ENCODE results near the gene UNC5C. TPM values are rescaled to one million over a fixed set of nuclear protein-coding genes. Genes with fewer than 3 reads are reported as not detected.

UNC5C gene
- total RNA-seq, 1 experiment from 2014 or later: not detected

DNA sequence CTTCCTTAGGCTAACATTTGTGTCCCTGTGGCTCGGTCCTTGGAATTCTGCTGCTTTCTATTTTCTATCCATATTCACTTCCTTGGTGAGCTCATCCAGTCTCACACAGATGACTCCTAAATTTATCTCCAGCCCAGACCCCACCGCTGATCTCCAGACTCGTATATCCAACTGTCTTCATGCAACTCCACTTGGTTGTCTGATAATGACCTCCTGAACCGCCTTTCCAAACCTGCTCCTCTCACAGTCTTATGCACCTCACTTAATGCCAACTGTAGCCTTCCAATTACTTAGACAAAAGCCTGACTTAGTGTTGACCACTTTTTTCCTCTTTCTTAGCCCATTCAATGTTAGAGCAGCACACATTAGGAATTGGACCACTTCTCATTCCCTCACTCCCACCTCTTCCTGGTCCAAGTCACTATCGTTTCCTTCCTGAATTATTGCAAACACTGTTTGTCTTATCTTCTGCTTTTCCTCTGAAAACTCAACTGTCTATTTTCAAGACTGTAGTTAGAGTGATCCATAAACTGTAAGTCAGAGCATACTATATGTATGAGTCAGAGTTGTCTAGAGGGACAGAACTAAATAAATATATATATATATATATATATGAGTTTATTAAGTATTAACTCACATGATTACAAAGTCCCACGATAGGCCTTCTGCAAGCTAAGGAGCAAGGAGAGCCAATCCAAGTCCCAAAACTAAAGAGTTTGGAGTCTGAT lies 292.5 kb downstream of the UNC5C start:
- DNase-seq (ENCODE audit: low spot score): no peak
- in situ Hi-C loops (cut with HindIII; ENCODE audit: low sequenced_read_pairs): no loop called here

DNA sequence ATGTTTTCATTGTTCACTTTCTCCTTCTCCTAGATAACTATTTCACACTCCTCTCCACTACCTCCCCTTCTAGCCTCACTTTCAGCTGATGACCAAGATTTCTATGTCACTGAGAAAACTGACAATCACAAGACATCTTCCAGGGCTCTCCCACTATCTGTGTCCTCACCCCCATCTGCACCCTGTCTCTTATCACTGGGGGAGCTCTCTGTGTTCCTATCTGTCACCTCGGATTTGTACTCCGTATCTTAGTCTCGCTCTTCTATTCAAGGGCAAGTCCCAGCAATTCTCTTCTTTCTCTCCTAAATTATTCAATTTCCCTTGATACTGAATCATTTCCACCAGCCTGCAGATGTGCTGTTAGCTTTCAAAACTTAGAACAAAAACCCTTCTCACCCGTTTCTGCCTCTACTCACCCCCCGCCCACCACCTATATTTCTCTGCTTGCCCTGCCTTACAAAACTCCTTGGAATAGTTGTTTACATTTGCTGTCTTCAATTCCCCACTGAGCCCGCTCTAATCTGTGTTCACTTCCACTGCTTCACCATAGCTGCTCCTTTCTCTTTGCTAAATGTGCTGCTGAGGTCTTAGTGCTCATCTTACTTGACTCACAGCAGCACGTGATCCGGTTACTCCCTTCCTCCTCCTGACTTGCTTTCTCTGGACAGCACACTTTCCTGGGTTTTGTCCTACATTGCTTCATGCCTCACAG lies 293.2 kb downstream of the UNC5C start:
- in situ Hi-C loops (cut with HindIII; ENCODE audit: low sequenced_read_pairs): no loop called here
- no peak for DNase-seq (ENCODE audit: low spot score)

DNA sequence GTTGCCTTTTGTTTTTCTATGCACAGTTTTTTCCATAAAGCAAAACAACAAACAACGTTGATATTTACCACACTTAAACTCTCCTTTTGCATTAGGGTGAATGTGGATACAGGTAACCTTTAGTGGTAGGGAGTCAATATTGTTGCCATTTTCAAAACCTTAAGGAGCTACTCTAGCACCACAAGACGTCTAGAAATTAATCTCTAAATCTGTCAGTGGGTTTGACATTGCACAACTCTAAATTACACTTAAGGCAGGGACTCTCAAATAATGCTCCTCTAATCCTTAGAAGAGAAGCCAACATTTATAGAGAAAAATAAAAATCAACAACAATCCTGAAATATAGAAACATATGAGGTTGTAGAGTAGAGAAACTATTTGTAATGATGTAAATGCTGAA lies 297.2 kb downstream of the UNC5C start:
- no peak for DNase-seq (ENCODE audit: low spot score)
- in situ Hi-C loops (cut with HindIII; ENCODE audit: low sequenced_read_pairs): no loop called here

DNA sequence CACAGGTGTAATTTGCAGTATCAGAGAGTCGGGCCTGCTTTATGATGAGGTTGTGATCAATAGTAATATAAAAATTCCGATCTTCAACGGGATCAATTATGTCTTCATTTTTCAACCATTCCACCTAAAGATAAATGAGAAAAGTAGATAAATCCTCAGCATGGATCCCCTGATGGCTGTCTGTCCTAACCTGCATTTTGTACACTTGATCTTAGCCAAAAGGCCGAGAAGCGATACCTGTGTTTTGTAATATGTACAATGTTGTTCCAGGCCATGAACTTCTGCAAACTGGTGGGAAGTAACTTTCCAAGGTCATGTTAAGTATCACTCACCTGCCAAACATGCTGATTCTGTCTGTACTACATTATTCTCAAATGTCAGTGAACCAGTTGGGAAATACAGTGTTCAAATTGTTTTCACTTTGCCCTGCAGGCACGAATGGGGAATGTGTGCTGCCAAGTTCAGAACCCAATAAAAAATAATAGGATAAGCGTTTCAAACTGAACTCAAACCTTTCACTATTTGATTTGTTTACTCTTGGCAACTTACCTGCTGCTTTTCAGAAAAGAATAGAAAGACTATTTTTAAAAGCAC lies 298.1 kb downstream of the UNC5C start:
- DNase-seq (ENCODE audit: low spot score): no peak
- in situ Hi-C loops (cut with HindIII; ENCODE audit: low sequenced_read_pairs): no loop called here

DNA sequence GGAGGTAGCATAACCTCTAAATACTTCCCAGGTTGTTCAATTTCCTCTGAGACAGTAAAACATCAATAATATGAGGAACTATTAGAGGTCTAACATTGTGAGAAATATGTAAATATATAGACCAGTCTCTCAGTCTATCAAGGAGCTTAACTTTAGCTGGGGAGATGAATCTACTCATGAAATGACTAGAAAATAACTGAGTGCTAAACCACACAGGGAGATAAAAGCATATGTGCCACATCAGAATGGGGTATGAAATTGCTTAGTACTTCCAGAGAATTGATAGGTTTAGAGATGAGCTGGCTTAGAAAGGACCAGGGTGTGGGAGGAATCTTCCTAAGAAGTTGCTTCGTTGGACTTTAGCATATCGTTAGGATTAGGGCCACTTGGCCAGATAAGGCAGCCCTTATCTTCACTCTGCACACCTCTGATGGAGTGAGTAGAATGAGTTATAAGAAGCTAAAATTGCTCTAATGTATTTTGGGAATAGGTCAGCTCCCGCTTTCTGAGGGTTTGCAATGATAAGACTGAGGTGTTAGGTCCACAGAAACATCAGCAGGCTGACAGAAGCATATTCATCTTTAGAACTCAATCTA lies 299.2 kb downstream of the UNC5C start:
- in situ Hi-C loops (cut with HindIII; ENCODE audit: low sequenced_read_pairs): no loop called here
- no peak for DNase-seq (ENCODE audit: low spot score)

DNA sequence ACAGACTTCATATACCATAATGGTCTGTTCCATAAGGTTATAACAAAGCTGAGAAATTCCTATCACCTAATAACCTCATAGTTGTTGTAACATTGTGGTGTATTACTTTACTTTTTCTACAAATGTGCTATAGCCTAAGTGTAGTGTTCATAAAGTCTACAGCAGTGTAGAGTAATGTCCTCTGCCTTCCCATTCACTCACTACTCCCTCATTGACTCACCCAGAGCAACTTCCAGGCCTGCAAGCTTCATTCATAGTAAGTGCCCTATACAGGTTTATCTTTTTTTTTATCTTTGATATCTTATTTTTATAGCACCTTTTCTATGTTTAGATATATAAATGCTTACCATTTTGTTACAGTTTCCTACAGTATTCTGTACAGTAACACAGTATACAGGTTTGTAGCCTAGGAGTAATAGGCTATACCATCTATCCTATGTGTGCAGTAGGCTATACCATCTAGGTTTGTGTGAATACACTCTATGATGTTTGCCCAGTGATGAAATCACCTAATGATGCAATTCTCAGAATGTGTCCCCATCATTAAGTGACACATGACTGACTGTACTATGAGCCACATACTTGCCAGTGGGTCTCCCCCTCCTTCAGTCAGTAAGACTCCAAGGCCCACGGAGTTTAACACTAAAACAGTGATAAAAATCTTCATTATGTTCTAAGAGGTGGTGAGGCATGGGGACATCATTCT lies 299.9 kb downstream of the UNC5C start:
- no peak for DNase-seq (ENCODE audit: low spot score)
- in situ Hi-C loops (cut with HindIII; ENCODE audit: low sequenced_read_pairs): no loop called here

DNA sequence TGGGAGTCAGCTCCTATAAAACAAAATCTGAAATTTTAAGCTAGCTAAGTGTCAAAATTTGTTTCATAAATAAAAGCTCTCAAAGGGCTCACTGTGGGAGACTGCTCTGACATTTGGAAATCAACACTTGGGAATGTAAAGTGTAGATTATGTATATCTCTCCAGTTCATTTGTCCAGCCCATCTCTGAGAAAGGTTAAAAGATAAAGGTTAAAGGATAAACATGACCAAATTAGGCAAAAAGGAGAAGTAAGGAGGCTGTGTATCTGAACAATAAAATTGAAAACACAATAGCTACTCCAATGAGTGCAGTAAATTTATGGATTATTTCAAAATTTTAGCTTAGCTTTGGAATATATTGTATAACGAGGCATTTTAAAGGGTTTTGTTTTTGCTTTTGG lies 304.9 kb downstream of the UNC5C start:
- no peak for DNase-seq (ENCODE audit: low spot score)
- in situ Hi-C loops (cut with HindIII; ENCODE audit: low sequenced_read_pairs): no loop called here

DNA sequence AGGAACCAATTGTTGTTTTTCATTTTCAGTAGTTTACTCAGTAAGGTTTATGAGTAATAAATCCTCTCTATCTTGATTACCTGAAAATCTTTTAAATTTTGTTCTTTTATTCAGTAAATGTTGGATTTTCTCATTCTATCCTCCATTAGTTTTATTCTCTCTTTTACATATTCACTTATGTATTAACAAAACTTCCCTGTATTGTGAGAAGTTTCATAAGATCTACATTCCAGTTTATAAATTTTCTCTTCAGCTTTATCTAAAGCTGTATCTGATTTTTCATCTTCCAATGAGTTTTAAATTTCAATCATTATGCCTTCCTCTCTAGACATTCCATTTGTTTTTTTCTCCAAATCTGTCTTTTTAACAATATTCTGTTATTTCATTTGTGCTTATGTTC lies 310.2 kb downstream of the UNC5C start:
- DNase-seq (ENCODE audit: low spot score): no peak
- in situ Hi-C loops (cut with HindIII; ENCODE audit: low sequenced_read_pairs): no loop called here

DNA sequence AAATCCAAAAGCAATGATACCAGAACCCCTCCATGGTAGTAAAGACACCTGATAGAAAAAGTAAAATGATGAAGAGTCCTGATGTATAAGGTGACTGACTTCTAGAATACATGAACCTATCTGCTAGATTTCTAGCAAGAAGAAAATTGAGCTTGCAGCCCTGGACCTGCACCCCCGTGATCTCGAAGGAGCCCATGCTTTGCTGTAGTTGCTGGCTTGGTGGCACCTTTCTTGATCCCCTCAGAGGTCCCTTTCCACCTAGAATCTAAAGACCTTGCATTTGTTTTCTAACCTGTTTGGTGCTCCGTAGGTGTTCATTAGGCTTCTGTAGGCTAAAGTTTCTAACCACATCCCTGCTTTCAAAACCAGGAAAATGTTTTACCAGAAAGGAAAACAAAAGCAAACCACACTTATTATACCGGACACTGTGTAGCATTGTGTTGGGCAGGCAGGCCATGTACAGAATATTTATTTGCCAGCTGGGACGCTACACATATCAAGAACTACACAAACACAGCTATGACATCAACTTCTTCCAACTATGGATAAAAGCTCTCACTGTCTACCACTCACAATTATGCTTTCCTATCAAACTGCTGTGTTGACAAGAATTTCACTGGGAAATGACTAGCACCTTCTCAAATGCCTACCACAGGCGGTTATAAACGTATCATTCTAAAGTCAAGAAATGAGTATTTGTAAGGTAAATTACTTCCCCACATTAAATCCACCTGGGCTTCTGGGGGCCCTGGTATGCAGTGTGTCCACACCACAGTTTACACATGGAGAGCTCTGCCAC lies 316.2 kb downstream of the UNC5C start:
- in situ Hi-C loops (cut with HindIII; ENCODE audit: low sequenced_read_pairs): no loop called here
- DNase-seq (ENCODE audit: low spot score): no peak

DNA sequence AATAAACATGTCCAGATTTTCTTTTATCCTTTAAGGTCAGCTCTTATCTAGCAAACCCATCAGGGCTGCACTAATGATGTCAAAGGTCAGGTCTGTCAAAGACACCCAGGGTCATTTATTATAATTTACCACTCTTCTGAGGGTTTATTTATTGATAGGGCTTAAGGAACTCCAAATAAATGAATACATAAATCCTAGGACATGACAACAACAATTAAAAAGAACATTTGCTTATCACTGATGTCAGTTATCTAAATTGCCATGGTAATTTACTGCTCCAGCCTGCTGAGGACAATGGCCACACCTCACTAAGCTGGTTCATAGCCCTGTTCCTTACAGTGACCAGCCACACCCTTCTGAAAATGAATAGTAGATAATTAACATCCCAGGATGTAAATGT lies 317.1 kb downstream of the UNC5C start:
- in situ Hi-C loops (cut with HindIII; ENCODE audit: low sequenced_read_pairs): no loop called here
- DNase-seq (ENCODE audit: low spot score): no peak

DNA sequence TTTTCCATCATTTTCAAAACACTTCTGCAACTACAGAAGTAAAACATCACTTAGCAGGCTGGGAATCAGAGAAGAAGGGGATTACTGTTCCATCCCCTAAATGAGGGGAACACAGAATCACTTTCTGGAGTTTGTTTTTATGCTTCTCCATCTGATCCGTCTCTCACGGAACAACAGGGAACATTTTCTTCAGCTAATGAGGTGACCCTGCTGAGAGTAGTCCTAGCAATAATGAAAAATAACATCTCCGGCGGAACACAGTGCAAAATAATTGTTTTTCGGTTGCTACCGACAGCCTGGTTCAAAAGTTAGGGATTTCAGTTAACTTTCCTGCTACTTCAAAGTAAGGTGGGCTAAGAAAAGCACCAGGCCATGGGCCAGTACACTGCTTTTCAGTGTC lies 322.9 kb downstream of the UNC5C start:
- no peak for DNase-seq (ENCODE audit: low spot score)
- in situ Hi-C loops (cut with HindIII; ENCODE audit: low sequenced_read_pairs): no loop called here

DNA sequence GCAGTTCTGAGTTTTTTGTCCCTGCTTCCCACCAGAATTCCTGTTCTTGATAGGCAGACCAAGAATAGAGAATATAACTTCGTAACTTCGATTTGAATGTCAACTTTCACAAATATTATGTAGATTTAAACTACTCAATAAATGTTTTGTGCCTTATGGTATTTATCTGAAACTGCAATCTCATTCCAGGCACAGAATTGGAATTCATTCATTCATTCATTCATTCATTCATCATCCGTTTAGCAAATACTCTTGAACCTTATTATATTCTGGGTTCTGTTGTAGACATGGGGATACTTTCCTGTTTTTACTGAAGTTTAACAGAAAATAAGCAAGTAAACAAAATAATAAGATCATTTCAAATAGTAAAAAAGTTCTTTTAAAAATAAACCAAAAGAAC lies 324.4 kb downstream of the UNC5C start:
- DNase-seq (ENCODE audit: low spot score): no peak
- in situ Hi-C loops (cut with HindIII; ENCODE audit: low sequenced_read_pairs): no loop called here

DNA sequence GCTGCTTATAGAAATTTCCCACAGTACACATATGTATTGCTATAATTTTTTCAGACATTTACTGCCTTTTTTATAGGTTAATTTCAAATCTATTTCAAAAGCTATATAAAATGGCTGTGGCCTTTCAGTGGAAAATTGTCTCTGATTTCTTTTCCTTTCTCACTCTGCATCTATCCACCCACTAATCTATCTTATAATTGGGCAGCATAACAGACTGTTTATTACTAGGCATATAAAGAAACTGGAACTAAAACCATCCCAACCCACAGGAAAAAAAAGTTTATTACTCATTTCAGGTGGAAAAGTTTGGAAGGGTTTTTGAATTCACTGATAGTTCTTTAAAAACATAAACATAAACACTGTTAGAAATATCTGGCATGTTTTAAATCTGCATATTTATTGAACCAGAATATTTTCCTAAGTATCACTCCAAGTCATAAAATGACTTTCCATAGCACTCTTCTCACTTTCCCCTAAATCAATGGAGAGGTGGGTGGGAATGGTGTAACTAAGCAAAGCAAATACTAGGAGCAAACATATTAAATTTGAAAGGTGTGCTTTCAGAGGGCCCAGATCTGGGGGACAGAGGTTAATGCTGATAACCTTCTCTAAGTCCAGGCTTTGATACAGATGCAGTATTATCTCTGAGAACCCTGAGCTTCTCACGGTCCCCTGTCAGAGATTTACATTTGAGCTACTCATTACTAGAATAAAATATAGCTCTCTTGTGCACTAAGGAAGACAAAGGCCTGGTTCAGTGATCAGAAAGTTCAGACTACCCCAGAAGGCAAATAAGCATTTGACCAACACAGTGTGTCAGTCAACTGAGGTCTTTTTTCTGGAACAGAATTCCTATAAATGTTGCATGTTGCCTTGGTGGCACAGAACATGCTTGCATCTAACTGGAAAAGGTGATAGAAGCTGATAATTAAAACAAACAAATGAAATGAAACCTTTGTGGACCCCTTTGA lies 328.3 kb downstream of the UNC5C start:
- DNase-seq (ENCODE audit: low spot score): no peak
- in situ Hi-C loops (cut with HindIII; ENCODE audit: low sequenced_read_pairs): no loop called here

DNA sequence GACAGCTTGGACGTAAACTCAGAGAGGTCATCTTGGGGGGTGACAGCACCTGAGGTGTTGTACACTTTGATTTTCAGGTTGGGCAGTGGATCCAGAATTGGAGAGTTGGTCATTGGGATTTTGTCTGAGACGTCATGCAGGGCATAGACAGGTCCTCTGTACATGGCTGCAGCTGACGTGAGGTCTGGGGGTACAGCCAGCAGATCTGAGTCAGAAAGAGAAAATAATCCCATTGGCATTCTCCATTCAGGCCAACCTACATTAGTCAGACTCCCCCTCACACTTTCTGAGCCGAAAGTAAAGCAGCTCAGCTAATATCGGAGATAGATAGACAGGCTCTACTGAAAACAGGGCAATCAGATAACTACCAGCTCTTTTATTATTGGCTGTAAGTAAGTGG lies 329.7 kb downstream of the UNC5C start:
- in situ Hi-C loops (cut with HindIII; ENCODE audit: low sequenced_read_pairs): no loop called here
- no peak for DNase-seq (ENCODE audit: low spot score)

DNA sequence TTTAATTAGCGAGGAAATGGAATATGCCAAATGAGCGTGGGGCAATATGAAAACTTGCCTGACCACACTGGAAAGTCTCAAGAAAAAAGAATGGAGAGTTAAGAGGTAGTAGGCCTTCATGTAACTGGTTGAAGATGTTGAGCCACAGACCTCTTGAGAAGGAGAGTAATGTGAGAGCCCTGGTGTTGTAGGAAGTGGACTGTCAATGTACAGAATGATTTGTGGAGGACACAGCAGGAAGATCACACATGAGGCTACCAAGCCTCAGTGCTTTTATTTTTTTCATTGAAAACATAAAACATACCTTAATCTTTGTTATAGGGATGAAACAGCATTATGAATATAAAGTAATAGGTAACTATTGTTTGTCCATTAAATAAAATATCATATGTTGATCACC lies 331.6 kb downstream of the UNC5C start:
- no peak for DNase-seq (ENCODE audit: low spot score)
- in situ Hi-C loops (cut with HindIII; ENCODE audit: low sequenced_read_pairs): no loop called here

DNA sequence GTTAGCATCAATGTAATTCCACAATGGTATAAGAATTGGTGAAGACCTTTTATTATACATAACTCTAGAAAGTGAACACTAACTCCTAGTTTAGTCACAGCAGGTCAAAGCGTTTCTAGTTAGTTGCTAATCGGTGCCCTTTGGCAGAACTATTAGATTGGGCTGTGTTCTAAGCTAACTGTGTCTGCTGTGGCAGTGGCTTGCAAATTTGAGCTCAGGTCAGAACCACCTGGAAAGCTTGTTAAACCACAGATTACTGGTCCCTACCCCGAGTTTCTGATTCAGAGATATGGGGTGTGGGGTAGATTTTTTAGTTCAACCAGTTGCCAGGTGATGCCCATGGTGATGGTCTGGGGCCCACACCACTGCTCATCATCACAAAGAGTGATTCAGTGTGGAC lies 332.1 kb downstream of the UNC5C start:
- in situ Hi-C loops (cut with HindIII; ENCODE audit: low sequenced_read_pairs): no loop called here

DNA sequence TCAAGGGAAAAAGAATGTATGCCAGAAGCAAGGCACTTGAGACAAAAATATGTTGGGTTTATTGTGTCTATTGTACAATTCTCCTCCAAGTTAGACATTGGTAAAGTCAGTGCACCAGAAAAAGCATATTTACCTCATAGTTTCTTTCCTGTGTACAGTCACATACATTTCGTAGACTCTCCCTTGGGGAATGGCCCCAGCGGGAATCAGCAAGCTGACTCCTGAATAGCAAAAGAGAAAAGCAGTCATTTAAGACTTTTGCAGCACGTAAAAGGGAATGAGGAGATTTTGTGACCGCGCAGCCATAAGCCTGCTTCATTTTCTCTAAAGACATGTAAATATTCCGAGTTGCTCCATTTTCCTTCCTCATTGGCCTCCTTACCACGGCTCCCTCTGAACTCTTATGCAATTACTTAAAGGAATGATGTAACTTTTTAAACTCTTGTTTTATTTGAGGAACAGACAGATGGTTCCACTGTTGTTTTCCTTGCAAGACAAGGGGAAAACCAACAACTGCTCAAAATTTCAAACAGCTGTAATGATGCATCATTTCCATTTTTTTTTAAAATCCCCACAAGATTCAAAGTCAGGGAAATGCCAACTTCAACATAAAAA lies 332.7 kb downstream of the UNC5C start:
- DNase-seq (ENCODE audit: low spot score): no peak
- in situ Hi-C loops (cut with HindIII; ENCODE audit: low sequenced_read_pairs): no loop called here

More for the DNA sequence above, 332.1 kb downstream of the UNC5C start:
- no peak for DNase-seq (ENCODE audit: low spot score)

Data from G401 (cell line).